Activated CD8-positive, alpha-beta T cell treated with anti-CD3 and anti-CD28 coated beads for 36 hours (primary cell): ENCODE results near the gene CDH22. TPM values are rescaled to one million over a fixed set of nuclear protein-coding genes. Genes with fewer than 3 reads are reported as not detected.

Experiments
- ATAC-seq: fragments of 200-7000 bp; cut with Tn5 transposase; one replicate; pipeline ENCODE4 v1.10.0; 2021; ENCODE audit warnings: mild to moderate bottlenecking, moderate library complexity
- CTCF ChIA-PET: fragments of 350-600 bp; sonication (Branson Sonifier 250); formaldehyde crosslinking; loops from one replicate; lab custom pipeline; 2021; ENCODE audit warnings: antibody characterized with exemption; lab: Charles Lee
- POLR2A ChIA-PET: fragments of 350-600 bp; sonication (Branson Sonifier 250); formaldehyde crosslinking; loops from one replicate; lab custom pipeline; 2021; ENCODE audit warnings: antibody characterized with exemption; lab: Charles Lee
- DNase-seq: peaks from one replicate; pipeline ENCODE4 v3.0.0-alpha.2; 2020
- H3K27ac Mint-ChIP-seq: one replicate; pipeline ENCODE4 v1.8.0; 2021; ENCODE audit warnings: mild to moderate bottlenecking, mixed read lengths
- H3K27me3 Mint-ChIP-seq: one replicate; pipeline ENCODE4 v1.8.0; 2021; ENCODE audit warnings: mixed read lengths
- H3K36me3 Mint-ChIP-seq: one replicate; pipeline ENCODE4 v1.8.0; 2021; ENCODE audit warnings: low read depth, mixed read lengths
- H3K4me1 Mint-ChIP-seq: one replicate; pipeline ENCODE4 v1.8.0; 2021; ENCODE audit warnings: low read depth, mixed read lengths
- H3K4me3 Mint-ChIP-seq: one replicate; pipeline ENCODE4 v1.8.0; 2021; ENCODE audit warnings: mild to moderate bottlenecking, moderate library complexity, mixed read lengths
- H3K9me3 Mint-ChIP-seq: one replicate; pipeline ENCODE4 v1.8.0; 2021; ENCODE audit warnings: mixed read lengths
- intact Hi-C: fragments of 100-400 bp; cut with micrococcal nuclease; formaldehyde crosslinking; loops from one replicate; pipeline ENCODE4 v1.10.0; 2022
- total RNA-seq, 2 experiments: library from RNA; stranded (reverse); gene quantifications; one replicate each; pipeline ENCODE4 v1.2.3, GENCODE V29; 2021
- TF ChIP-seq, protein P1 (sequence below): fragments of 200-600 bp; IDR thresholded peaks from one replicate; pipeline ENCODE4 v1.8.0; 2022; ENCODE audit warnings: antibody characterized with exemption, mild to moderate bottlenecking

The CDH22 gene
- total RNA-seq, 2 experiments from 2014 or later = not detected

DNA sequence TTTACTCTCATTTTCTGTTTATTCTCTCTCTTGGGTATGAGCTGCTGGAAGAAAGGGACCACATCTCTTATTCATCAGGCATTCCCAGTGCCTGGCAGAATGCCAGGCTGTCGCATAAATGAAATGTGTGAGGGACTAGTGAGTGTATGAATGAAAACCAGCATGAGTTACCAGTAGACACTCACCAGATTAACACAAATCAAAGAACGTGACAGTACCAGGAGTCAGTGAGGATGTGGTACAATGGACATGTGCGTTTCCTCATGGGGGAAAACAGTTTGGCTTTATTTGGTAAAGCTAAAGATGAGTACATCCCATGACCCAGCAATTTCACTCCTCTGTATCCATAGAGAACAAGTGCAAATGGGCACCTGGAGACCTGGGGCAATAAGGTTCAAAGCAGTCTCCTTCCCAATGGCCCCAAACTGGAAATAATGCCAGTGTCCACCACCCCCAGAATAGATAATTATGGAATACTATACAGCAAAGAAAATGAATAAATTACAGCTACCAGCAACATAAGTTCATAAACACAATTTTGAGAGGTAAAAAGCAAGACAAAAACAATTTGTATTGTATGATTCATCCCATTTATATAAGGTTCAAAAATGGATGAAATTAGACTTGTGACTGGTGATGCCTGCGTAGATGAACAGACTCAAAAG, 93.3 kb downstream of the CDH22 start:
- no peak for DNase-seq
- Mint-ChIP-seq H3K4me3 (no peak overlapping the region), H3K27me3 (peaks cover 15% of the 10 kb centered on the region), H3K9me3 (no peaks in the 10 kb centered on the region), H3K27ac (no peak overlapping the region), H3K4me1 (no peaks in the 10 kb centered on the region), H3K36me3 (no peaks in the 10 kb centered on the region)
- TF ChIP-seq, protein P1, sequence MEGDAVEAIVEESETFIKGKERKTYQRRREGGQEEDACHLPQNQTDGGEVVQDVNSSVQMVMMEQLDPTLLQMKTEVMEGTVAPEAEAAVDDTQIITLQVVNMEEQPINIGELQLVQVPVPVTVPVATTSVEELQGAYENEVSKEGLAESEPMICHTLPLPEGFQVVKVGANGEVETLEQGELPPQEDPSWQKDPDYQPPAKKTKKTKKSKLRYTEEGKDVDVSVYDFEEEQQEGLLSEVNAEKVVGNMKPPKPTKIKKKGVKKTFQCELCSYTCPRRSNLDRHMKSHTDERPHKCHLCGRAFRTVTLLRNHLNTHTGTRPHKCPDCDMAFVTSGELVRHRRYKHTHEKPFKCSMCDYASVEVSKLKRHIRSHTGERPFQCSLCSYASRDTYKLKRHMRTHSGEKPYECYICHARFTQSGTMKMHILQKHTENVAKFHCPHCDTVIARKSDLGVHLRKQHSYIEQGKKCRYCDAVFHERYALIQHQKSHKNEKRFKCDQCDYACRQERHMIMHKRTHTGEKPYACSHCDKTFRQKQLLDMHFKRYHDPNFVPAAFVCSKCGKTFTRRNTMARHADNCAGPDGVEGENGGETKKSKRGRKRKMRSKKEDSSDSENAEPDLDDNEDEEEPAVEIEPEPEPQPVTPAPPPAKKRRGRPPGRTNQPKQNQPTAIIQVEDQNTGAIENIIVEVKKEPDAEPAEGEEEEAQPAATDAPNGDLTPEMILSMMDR = no peak
- intact Hi-C loops = no loop called here
- CTCF ChIA-PET = no interaction called here
- ATAC-seq = no peak
- POLR2A ChIA-PET = interaction anchor here (0.7 kb wide), 1 partner anchor 14 kb away, joined by 3 read pairs; no protein-coding TSS in a partner anchor

DNA sequence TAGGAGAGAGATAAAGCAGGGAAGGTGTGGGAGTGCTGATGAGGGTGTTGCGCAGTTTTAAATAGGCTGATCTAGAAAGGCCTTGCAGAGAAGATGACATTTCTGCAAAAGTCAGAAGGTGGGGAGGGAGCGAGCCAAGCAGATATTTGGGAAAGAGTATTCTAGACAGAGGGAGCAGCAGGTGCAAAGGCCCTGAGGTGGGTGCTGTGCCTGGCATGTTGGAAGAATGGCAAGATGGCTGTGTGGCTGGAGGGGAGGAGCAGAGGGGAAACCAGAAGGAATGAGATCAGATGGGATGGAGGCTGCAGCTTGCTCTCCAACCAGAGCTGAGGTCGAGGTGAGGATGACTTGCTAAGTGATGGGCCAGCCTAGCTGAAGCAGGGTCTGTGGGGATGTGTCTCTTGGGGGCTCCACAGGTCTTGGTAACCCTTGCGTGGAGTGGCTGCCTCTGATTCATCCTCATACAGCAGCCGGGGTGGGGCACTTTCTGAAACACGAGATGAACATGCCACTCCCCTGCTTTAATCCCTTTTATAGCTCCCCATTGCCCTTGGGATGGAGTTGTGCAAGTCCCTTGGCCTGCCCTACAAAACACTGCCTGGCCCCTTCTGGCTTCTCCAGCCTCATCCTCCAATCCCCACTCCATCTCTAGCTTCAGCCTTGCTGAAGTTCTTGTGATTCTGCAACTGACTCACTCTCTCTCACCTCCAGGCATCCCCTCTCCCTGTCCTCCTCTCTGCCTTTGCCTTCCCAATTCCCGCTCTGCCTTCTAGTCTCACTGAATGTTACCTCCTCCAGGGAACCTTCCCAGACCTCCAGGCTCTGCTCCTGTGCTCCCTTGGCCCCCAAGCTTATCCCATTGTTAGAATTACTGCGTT, 94.1 kb downstream of the CDH22 start:
- DNase-seq = no peak
- Mint-ChIP-seq H3K27me3 (peaks cover 20% of the 10 kb centered on the region), H3K4me3 (no peak overlapping the region), H3K27ac (no peak overlapping the region), H3K9me3 (no peaks in the 10 kb centered on the region), H3K36me3 (no peaks in the 10 kb centered on the region), H3K4me1 (no peaks in the 10 kb centered on the region)
- POLR2A ChIA-PET = interaction anchor here (0.7 kb wide), 1 partner anchor 14 kb away, joined by 3 read pairs; no protein-coding TSS in a partner anchor
- intact Hi-C loops = no loop called here
- TF ChIP-seq, protein P1 = no peak
- ATAC-seq = no peak
- CTCF ChIA-PET = no interaction called here

DNA sequence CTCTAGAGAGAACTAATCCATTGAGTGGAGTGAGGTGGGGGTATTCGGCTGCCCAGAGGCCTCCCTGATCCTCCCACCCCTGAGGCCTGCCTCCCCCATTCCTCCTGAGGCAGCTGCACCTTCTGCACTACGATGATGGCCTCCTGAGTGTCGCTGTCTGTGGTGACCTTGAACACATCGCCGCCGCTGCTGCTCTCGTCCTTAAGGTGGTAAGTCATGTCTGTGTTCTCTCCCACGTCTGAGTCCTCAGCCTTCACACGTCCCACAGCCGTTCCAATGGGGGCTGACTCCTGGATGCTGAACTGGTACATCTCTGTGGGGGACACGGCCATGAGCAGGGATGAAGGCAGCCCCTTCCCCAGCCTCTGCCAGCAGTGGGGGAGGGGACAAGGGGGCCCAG, 95.4 kb downstream of the CDH22 start:
- CTCF ChIA-PET = no interaction called here
- H3K9me3 Mint-ChIP-seq = no peaks in the 10 kb centered on the region
- ATAC-seq = no peak

DNA sequence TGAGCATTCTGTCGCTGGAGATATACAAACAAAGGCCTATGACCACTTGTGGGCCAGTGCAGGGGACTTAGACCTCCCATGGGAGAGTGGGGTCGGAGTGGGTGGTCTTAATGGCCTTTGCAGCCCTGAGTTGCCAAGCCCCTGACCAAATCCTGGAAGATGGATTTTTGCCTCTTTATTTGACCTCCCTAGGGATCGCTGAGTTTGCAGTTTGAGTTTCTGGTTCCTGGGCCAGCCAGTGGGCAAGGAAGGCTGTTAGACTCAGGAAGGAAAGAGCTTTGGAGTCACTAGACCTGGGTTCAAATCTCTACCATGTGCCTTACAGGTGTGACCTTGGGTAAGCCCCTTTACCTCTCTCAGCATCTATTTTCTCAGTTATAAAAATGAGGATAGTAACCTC, 96.0 kb downstream of the CDH22 start:
- Mint-ChIP-seq H3K4me3 (no peak overlapping the region), H3K27ac (no peak overlapping the region)
- CTCF ChIA-PET = no interaction called here

More for the DNA sequence above, 95.4 kb downstream of the CDH22 start:
- intact Hi-C loops = no loop called here
- Mint-ChIP-seq H3K27ac (no peak overlapping the region), H3K36me3 (no peaks in the 10 kb centered on the region), H3K4me3 (no peak overlapping the region), H3K4me1 (no peaks in the 10 kb centered on the region), H3K27me3 (peaks cover 27% of the 10 kb centered on the region)
- POLR2A ChIA-PET = no interaction called here
- DNase-seq = no peak
- TF ChIP-seq, protein P1 = no peak

More for the DNA sequence above, 96.0 kb downstream of the CDH22 start:
- intact Hi-C loops = no loop called here
- Mint-ChIP-seq H3K9me3 (no peaks in the 10 kb centered on the region), H3K27me3 (peaks cover 31% of the 10 kb centered on the region), H3K4me1 (no peaks in the 10 kb centered on the region), H3K36me3 (no peaks in the 10 kb centered on the region)
- ATAC-seq (no peak), DNase-seq (no peak)
- POLR2A ChIA-PET = interaction anchor here (0.6 kb wide), 1 partner anchor 38 kb away, joined by 3 read pairs; no protein-coding TSS in a partner anchor
- TF ChIP-seq, protein P1 = no peak
